ENCODE measurements around the gene KLHL10. TPM values are rescaled to one million over a fixed set of nuclear protein-coding genes. Genes with fewer than 3 reads are reported as not detected.

The KLHL10 gene
- total and polyA plus RNA-seq, 2 experiments from 2014 or later = 0.13 to 0.42 TPM

- H3K9me2 ChIP-seq (ENCODE audit: insufficient read depth) = no peaks in the 10 kb centered on the region
- no peak overlapping the region for H3K4me3 ChIP-seq
- Mint-ChIP-seq H3K27ac (no peak overlapping the region), H3K4me1 (peaks cover 19% of the 10 kb centered on the region), H3K36me3 (ENCODE audit: low read depth) (peaks cover 59% of the 10 kb centered on the region), H3K9me3 (no peaks in the 10 kb centered on the region), H3K4me3 (no peak overlapping the region), H3K27me3 (ENCODE audit: insufficient read depth, low read depth, poor library complexity) (peaks cover 18% of the 10 kb centered on the region)
- no peaks in the 10 kb centered on the region for H3K79me2 ChIP-seq (replicated peaks; ENCODE audit: insufficient read depth)
- 0 out of 2 replicates have a peak, but pooled peaks cover 11% of the 10 kb centered on the region for H3F3A ChIP-seq (replicated peaks; ENCODE audit: low read depth)
- H3K36me3 ChIP-seq (ENCODE audit: insufficient read depth) = peaks cover 8% of the 10 kb centered on the region
- H3K4me2 ChIP-seq = no peak overlapping the region
- no peak for DNase-seq (ENCODE audit: low spot score)
- no peak overlapping the region for H2AFZ ChIP-seq
- H3K4me1 ChIP-seq (ENCODE audit: insufficient read depth) = peaks cover 15% of the 10 kb centered on the region
- no peaks in the 10 kb centered on the region for H3K27me3 ChIP-seq (ENCODE audit: insufficient read depth)
- TF ChIP-seq CTCF (conservative IDR thresholded peaks at IDR 0.05; ENCODE audit: low read depth in 2 of 2) (no peak), ZNF114 (CRISPR knock-in tag; IDR thresholded peaks at IDR 0.05) (no peak), EZH2 (IDR thresholded peaks at IDR 0.05; ENCODE audit: low read depth, unreplicated experiment) (no peak), STAT1 (IDR thresholded peaks at IDR 0.05; ENCODE audit: unreplicated experiment) (no peak), JUNB (IDR thresholded peaks at IDR 0.05; ENCODE audit: unreplicated experiment) (no peak), ETS1 (IDR thresholded peaks at IDR 0.05) (no peak), EZH2phosphoT487 (IDR thresholded peaks at IDR 0.05; ENCODE audit: unreplicated experiment) (no peak), NANOG (IDR thresholded peaks at IDR 0.05; ENCODE audit: borderline replicate concordance) (no peak), ZNF331 (CRISPR knock-in tag; IDR thresholded peaks at IDR 0.05; ENCODE audit: low read depth) (no peak), POLR2AphosphoS5 (IDR thresholded peaks at IDR 0.05; ENCODE audit: low read depth) (no peak), CREB1 (CRISPR knock-in tag; IDR thresholded peaks at IDR 0.05; ENCODE audit: low read depth) (no peak), REST (IDR thresholded peaks at IDR 0.05; ENCODE audit: unreplicated experiment) (no peak), ZNF462 (CRISPR knock-in tag; IDR thresholded peaks at IDR 0.05) (no peak)
- no peak for ATAC-seq
- no peaks in the 10 kb centered on the region; the same call in 1 of the 2 replicates for H4K20me1 ChIP-seq (replicated peaks; ENCODE audit: insufficient read depth)
- H3K27ac ChIP-seq (ENCODE audit: low read depth) = no peak overlapping the region
Measured at GRCh38 chr17:41822216-41823140, 15.1 kb upstream of the KLHL10 start.

Data from GM23338 (cell line).